ENCODE results near the gene OAS1.

Gene OAS1

GRCh38 chr12:112906712-112907414, at the start of gene OAS1:
Gene OAS1 (plus strand): TSS chr12:112906962. CDS start chr12:112907040, 78 bp downstream.
- TF ChIP-seq CTCF (IDR thresholded peaks at IDR 0.05; ENCODE audit: extremely low read depth, missing control alignments), result no peak
- peak; percentile 70 for DNase-seq (ENCODE audit: low spot score)

- no peak for TF ChIP-seq CTCF (IDR thresholded peaks at IDR 0.05; ENCODE audit: extremely low read depth, missing control alignments)
- no peak for DNase-seq (ENCODE audit: low spot score)
These were observed 47.5 kb upstream of the OAS1 start for GRCh38 chr12:112859291-112859690.

- TF ChIP-seq CTCF (IDR thresholded peaks at IDR 0.05; ENCODE audit: extremely low read depth, missing control alignments), result no peak
- DNase-seq (ENCODE audit: low spot score), result no peak
These were observed 46.6 kb upstream of the OAS1 start for GRCh38 chr12:112860181-112860580.

GRCh38 chr12:112861284-112861683, 45.5 kb upstream of the OAS1 start:
- TF ChIP-seq CTCF (IDR thresholded peaks at IDR 0.05; ENCODE audit: extremely low read depth, missing control alignments), result no peak
- DNase-seq (ENCODE audit: low spot score), result no peak

GRCh38 chr12:112862636-112863290, 44.0 kb upstream of the OAS1 start:
- no peak for DNase-seq (ENCODE audit: low spot score)

GRCh38 chr12:112868459-112869041, 38.2 kb upstream of the OAS1 start:
- TF ChIP-seq CTCF (IDR thresholded peaks at IDR 0.05; ENCODE audit: extremely low read depth, missing control alignments), result no peak
- peak; percentile 16 for DNase-seq (ENCODE audit: low spot score)

More at GRCh38 chr12:112862636-112863290, 44.0 kb upstream of the OAS1 start:
- no peak for TF ChIP-seq CTCF (IDR thresholded peaks at IDR 0.05; ENCODE audit: extremely low read depth, missing control alignments)

- TF ChIP-seq CTCF (IDR thresholded peaks at IDR 0.05; ENCODE audit: extremely low read depth, missing control alignments), result no peak
- DNase-seq (ENCODE audit: low spot score), result no peak
These were observed 37.7 kb upstream of the OAS1 start for GRCh38 chr12:112869091-112869490.
